Measurements from ENCODE around the gene KIAA1217.

The KIAA1217 gene

DNA sequence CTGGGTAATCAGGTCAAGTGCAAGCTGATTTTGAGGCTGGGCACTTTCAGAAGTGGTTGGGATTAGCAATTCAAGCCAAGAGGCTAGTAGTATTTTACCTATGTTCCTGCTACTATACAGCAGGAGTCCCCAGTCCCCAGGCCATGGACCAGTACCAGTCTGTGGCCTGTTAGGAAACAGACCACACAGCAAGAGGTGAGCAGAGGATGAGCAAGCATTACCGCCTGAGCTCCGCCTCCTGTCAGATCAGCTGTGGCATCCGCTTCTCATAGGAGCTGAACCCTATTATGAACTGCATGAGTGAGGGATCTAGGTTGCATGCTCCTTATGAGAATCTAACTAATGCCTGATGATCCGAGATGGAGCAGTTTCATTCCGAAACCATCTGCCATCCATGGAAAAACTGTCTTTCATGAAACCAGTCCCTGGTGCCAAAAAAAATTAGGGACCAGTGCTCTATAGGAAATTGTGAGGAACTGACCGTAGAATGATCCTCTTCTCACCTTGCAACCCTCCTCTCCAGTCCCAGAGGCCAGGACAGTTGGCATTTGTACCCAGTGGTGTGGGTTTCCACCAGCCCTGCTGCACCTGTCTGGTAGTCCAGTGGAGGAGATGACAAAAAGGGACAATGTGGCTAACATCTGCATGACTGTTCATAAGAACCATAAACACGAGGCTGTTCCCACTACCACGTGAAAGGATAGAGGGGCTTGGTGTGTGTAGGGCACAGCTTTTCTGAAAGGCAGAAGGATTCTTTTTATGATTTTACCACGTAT lies 172.5 kb downstream of the KIAA1217 start:
- H3K4me2 ChIP-seq (ENCODE audit: low read length) = no peak overlapping the region
- H3K79me2 ChIP-seq = peaks cover 34% of the 10 kb centered on the region
- H3K36me3 ChIP-seq (ENCODE audit: control insufficient read depth, insufficient read depth, low read length) = no peaks in the 10 kb centered on the region
- H3K4me1 ChIP-seq = peaks cover 51% of the 10 kb centered on the region
- H3K27me3 ChIP-seq (ENCODE audit: control insufficient read depth, insufficient read depth, low read length) = no peaks in the 10 kb centered on the region
- H3K4me3 ChIP-seq (ENCODE audit: low read depth, low read length) = no peak overlapping the region
- H3K9me3 ChIP-seq (ENCODE audit: control insufficient read depth, low read length) = no peaks in the 10 kb centered on the region
- no peak overlapping the region for H3K27ac ChIP-seq
- H2AFZ ChIP-seq = no peak overlapping the region
- no peak overlapping the region for H3K9ac ChIP-seq
- TF ChIP-seq, protein P1, sequence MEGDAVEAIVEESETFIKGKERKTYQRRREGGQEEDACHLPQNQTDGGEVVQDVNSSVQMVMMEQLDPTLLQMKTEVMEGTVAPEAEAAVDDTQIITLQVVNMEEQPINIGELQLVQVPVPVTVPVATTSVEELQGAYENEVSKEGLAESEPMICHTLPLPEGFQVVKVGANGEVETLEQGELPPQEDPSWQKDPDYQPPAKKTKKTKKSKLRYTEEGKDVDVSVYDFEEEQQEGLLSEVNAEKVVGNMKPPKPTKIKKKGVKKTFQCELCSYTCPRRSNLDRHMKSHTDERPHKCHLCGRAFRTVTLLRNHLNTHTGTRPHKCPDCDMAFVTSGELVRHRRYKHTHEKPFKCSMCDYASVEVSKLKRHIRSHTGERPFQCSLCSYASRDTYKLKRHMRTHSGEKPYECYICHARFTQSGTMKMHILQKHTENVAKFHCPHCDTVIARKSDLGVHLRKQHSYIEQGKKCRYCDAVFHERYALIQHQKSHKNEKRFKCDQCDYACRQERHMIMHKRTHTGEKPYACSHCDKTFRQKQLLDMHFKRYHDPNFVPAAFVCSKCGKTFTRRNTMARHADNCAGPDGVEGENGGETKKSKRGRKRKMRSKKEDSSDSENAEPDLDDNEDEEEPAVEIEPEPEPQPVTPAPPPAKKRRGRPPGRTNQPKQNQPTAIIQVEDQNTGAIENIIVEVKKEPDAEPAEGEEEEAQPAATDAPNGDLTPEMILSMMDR (IDR thresholded peaks at IDR 0.05) = no peak

DNA sequence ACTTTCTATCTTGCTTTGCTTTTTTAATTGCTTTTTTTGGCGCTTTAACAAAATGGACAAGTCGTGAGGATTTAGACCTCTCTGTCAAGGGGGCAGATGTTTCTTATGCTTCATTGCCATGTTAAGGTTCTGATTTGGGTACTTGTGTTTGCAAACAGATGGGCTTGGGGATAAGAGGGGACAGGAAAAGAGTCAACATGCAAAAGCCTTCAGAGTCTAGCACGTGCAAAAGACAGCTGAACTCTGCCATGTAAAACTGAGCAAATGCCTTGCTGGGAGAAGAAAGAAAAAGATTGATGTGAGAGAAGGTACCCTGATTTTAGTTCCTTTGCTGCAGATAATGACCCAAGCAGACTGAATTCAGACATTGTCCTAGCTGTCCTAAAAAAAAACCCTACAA lies 173.1 kb downstream of the KIAA1217 start:
- TF ChIP-seq, protein P1 (IDR thresholded peaks at IDR 0.05) = no peak
- Histone ChIP-seq H3K79me2 (peaks cover 32% of the 10 kb centered on the region), H2AFZ (no peak overlapping the region), H3K4me3 (ENCODE audit: low read depth, low read length) (no peak overlapping the region), H3K9ac (no peak overlapping the region), H3K9me3 (ENCODE audit: control insufficient read depth, low read length) (no peaks in the 10 kb centered on the region), H3K27me3 (ENCODE audit: control insufficient read depth, insufficient read depth, low read length) (no peaks in the 10 kb centered on the region), H3K27ac (no peak overlapping the region), H3K4me2 (ENCODE audit: low read length) (no peak overlapping the region), H3K4me1 (peaks cover 46% of the 10 kb centered on the region), H3K36me3 (ENCODE audit: control insufficient read depth, insufficient read depth, low read length) (no peaks in the 10 kb centered on the region)

DNA sequence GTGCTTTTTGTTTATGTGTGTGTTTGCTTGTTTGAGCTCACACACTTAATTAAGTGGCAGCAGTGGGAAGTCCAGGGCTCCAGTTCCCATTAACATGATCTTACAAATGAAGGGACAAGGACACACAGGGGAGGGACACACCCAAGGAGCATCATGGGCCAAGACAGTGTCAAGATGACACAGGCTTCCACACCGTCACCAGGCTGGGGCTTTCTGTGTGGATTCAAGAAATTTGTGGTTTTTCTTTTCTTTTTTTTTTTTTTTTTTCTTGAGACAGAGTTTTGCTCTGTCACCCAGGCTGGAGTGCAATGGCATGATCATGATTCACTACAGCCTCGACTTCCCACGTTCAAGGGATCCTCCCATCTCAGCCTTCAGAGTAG lies 173.6 kb downstream of the KIAA1217 start:
- Histone ChIP-seq H3K27ac (peak overlapping the region; percentile 82), H3K4me1 (peaks cover 40% of the 10 kb centered on the region), H3K36me3 (ENCODE audit: control insufficient read depth, insufficient read depth, low read length) (no peaks in the 10 kb centered on the region), H3K27me3 (ENCODE audit: control insufficient read depth, insufficient read depth, low read length) (no peaks in the 10 kb centered on the region), H3K4me2 (ENCODE audit: low read length) (no peak overlapping the region), H3K79me2 (peaks cover 32% of the 10 kb centered on the region), H3K9me3 (ENCODE audit: control insufficient read depth, low read length) (no peaks in the 10 kb centered on the region), H3K9ac (no peak overlapping the region), H3K4me3 (ENCODE audit: low read depth, low read length) (no peak overlapping the region), H2AFZ (no peak overlapping the region)
- TF ChIP-seq, protein P1 (IDR thresholded peaks at IDR 0.05) = no peak

DNA sequence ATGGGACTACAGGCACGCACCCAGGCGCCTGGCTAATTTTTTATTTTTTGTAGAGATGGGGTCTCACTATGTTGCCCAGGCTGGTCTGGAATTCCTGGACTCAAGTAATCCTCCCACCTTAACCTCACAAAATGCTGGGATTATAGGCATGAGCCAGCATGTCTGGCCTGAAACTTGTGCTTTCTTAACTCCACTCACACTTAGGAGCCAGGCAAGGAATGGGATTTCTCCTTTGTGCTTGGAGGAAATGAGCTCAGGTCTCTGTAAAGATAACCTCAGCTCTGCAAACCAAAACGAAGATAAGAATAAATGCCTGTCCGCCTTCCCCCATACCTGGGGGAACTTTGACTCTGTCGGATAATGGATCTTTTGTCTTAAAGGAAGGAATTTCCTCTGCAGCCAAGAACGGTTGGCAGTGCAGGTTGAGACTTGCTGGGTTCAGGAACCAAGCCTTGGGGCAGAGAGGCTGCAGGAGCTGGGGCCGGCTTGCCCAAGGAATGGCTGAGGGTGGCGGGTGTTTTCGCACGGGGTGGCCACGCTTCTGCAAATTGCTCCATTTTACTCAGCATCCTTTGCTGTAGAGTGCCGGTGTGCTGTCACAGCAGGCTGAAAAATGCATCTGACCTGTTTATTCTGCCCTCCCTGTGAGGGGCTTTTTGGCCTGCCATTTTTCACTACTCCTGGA lies 174.2 kb downstream of the KIAA1217 start:
- TF ChIP-seq, protein P1 (IDR thresholded peaks at IDR 0.05) = no peak

More for the DNA sequence above, 174.2 kb downstream of the KIAA1217 start:
- Histone ChIP-seq H3K4me3 (ENCODE audit: low read depth, low read length) (no peak overlapping the region), H3K36me3 (ENCODE audit: control insufficient read depth, insufficient read depth, low read length) (no peaks in the 10 kb centered on the region), H3K79me2 (peaks cover 32% of the 10 kb centered on the region), H3K9me3 (ENCODE audit: control insufficient read depth, low read length) (no peaks in the 10 kb centered on the region), H3K27ac (peak overlapping the region; percentile 82), H3K9ac (no peak overlapping the region), H3K4me2 (ENCODE audit: low read length) (peak overlapping the region; percentile 14), H2AFZ (peak overlapping the region; percentile 56), H3K27me3 (ENCODE audit: control insufficient read depth, insufficient read depth, low read length) (no peaks in the 10 kb centered on the region), H3K4me1 (peaks cover 35% of the 10 kb centered on the region)
